ENCODE measurements around the gene PRKCQ. TPM values are rescaled to one million over a fixed set of nuclear protein-coding genes. Genes with fewer than 3 reads are reported as not detected.
"Not testable (repeated sequence)": the region's sequence is repeated elsewhere in the genome, so short reads cannot be mapped to it uniquely, and the experiment has no call there.

The PRKCQ gene
- total and polyA plus RNA-seq, 7 donors = 6.6 to 76.3 (median 33.8) TPM

- WGBS, 3 donors = 86 to 96% (median 91%) methylated on average over 6 to 7 of the region's 7 CpGs
- no peaks in the 10 kb centered on the region for H3K4me1 ChIP-seq
- H3K9me3 ChIP-seq = peaks cover 6% of the 10 kb centered on the region
- intact Hi-C loops (cut with DNase I) = no loop called here
- ATAC-seq (no peak), DNase-seq (no peak)
- TF ChIP-seq CTCF (IDR thresholded peaks at IDR 0.05) = no peak
- no peaks in the 10 kb centered on the region for H3K27me3 ChIP-seq (ENCODE audit: insufficient read depth in 3 of 3, low read length in 2 of 3)
- no peaks in the 10 kb centered on the region for H3K36me3 ChIP-seq (ENCODE audit: insufficient read depth in 1 of 2, low read depth in 1 of 2)
- H3K27ac ChIP-seq = no peak overlapping the region
- no peak overlapping the region for H3K4me3 ChIP-seq
These were observed 196.0 kb downstream of the PRKCQ start for GRCh38 chr10:6384031-6384430.

GRCh38 chr10:6383096-6383812, 196.8 kb downstream of the PRKCQ start:
- H3K27ac ChIP-seq = no peak overlapping the region
- intact Hi-C loops (cut with DNase I) = no loop called here
- 58 to 69% (median 61%) methylated on average over 8 of the region's 8 CpGs for WGBS, 3 donors
- no peak for TF ChIP-seq CTCF (IDR thresholded peaks at IDR 0.05)
- no peaks in the 10 kb centered on the region for H3K36me3 ChIP-seq (ENCODE audit: insufficient read depth in 1 of 2, low read depth in 1 of 2)
- H3K27me3 ChIP-seq (ENCODE audit: insufficient read depth in 3 of 3, low read length in 2 of 3) = no peaks in the 10 kb centered on the region
- peaks cover 6% of the 10 kb centered on the region for H3K9me3 ChIP-seq
- no peak for ATAC-seq
- H3K4me1 ChIP-seq = no peaks in the 10 kb centered on the region
- H3K4me3 ChIP-seq = no peak overlapping the region
- DNase-seq = no peak

GRCh38 chr10:6382081-6382480, 198.0 kb downstream of the PRKCQ start:
- 18 to 22% (median 19%) methylated on average over 7 of the region's 7 CpGs for WGBS, 3 donors
- ATAC-seq (no peak), DNase-seq (no peak)
- Histone ChIP-seq H3K27ac (no peak overlapping the region), H3K27me3 (ENCODE audit: insufficient read depth in 3 of 3, low read length in 2 of 3) (no peaks in the 10 kb centered on the region), H3K4me1 (no peaks in the 10 kb centered on the region), H3K4me3 (no peak overlapping the region), H3K36me3 (ENCODE audit: insufficient read depth in 1 of 2, low read depth in 1 of 2) (no peaks in the 10 kb centered on the region), H3K9me3 (peaks cover 6% of the 10 kb centered on the region)
- intact Hi-C loops (cut with DNase I) = no loop called here
- TF ChIP-seq CTCF (IDR thresholded peaks at IDR 0.05) = no peak

- H3K36me3 ChIP-seq (ENCODE audit: insufficient read depth in 1 of 2, low read depth in 1 of 2); H3K27ac ChIP-seq; ATAC-seq; H3K27me3 ChIP-seq (ENCODE audit: insufficient read depth in 3 of 3, low read length in 2 of 3); H3K4me3 ChIP-seq; H3K9me3 ChIP-seq; DNase-seq; intact Hi-C loops (cut with DNase I); H3K4me1 ChIP-seq: not testable (repeated sequence)
- WGBS, 3 donors = 84 to 92% (median 92%) methylated on average over 5 of the region's 5 CpGs
These were observed 199.6 kb downstream of the PRKCQ start for GRCh38 chr10:6380478-6380877.

- Histone ChIP-seq H3K36me3 (ENCODE audit: insufficient read depth in 1 of 2, low read depth in 1 of 2) (no peaks in the 10 kb centered on the region), H3K27me3 (ENCODE audit: insufficient read depth in 3 of 3, low read length in 2 of 3) (no peaks in the 10 kb centered on the region), H3K4me3 (no peak overlapping the region), H3K4me1 (no peaks in the 10 kb centered on the region), H3K9me3 (peaks cover 6% of the 10 kb centered on the region), H3K27ac (no peak overlapping the region)
- ATAC-seq (no peak), DNase-seq (no peak)
- intact Hi-C loops (cut with DNase I) = no loop called here
- no peak for TF ChIP-seq CTCF (IDR thresholded peaks at IDR 0.05)
- WGBS, 3 donors = 88 to 96% (median 93%) methylated on average over 1 of the region's 1 CpG
These were observed 200.9 kb downstream of the PRKCQ start for GRCh38 chr10:6379015-6379776.
